Superior temporal gyrus (tissue), 1 donor: ENCODE measurements around the gene USF2.
"Not testable (repeated sequence)": the region's sequence is repeated elsewhere in the genome, so short reads cannot be mapped to it uniquely, and the experiment has no call there.

ENCODE experiments used
- DNase-seq: peaks from one replicate; pipeline ENCODE4 v3.0.0-alpha.2; 2016; ENCODE audit errors: extremely low spot score

USF2 gene

DNA sequence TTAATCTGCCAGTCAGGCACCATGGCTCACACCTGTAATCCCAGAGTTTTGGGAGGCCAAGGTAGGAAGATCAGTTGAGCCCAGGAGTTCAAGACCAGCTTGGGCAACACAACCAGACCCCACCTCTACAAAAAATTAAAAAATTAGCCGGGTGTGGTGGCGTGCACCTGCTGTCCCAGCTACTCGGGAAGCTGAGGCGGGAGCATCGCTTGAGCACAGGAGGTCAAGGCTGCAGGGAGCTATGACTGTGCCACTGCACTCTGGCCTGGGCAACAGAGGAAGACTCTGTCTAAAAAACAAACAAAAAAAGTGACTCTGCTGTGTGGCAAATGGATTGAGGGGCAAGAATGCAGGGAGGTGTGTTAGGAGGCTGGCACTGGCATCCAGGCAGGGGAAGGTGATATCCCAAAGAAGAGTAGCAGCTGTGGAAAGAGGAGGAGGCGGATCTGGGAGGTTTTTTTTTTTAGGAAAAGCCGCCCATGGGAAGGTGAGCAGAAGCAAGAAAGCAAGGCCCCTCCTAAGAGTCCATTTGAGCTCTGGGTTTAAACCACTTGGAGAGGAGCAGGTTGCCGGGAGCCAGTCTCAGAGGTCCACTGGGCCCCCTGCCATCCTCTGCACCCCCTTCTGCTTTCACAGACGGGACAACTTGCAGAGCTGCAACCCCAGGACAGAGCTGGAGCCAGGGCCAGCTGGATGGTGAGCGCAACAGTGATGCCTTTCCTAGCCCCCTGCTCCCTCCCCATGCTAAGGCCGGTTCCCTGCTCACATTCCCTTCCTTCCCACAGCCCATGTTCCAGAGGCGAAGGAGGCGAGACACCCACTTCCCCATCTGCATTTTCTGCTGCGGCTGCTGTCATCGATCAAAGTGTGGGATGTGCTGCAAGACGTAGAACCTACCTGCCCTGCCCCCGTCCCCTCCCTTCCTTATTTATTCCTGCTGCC is 15.7 kb downstream of the USF2 start:
- DNase-seq: no peak

DNA sequence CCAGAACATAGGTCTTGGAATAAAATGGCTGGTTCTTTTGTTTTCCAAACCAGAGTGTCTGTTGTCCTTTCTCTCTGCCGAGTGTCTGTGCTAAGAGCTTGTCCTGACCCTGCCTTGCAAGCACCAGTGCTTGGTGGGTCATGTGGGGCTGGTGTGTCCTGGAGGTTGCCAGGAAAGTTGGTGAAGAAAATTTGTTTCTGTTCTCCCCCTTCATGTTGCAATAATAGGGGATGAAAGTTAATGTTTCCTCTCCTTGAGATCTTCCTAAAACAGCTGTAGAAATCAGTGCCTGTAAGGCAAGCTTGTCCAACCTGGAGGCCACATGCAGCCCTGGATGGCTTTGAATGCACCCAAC is 16.3 kb downstream of the USF2 start:
- DNase-seq: no peak

DNA sequence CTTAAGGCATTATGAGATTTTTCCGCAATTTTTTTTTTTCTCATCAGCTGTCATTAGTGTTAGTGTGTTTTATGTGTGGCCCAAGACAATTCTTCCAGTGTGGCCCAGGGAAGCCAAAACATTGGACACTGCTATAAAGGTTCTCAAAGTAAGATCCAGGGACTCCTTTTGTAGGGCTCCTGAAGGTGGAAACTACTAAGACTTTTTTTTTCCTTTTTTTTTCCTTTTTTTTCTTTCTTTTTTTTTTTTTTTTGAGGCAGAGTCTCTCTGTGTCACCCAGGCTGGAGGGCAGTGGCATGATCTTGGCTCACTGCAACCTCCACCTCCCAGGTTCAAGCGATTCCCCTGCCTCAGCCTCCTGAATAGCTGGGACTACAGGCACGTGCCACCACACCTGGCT is 16.7 kb downstream of the USF2 start:
- not testable (repeated sequence) for DNase-seq

DNA sequence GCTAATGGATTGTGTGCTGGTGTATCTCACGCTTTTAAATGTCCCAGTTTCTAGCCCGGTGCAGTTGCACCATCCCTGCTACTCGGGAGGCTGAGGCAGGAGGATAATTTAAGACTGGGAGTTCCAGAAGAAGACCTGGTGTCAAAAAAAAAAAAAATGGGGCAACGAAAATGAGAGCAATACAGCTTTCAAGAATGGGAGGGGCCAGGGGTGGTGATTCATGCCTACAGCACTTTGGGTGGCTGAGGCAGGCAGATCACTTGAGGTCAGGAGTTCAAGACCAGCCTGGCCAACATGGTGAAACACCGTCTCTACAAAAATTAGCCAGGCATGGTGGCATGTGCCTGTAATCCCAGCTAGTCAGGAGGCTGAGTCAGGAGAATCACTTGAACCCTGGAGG is 17.3 kb downstream of the USF2 start:
- not testable (repeated sequence) for DNase-seq

DNA sequence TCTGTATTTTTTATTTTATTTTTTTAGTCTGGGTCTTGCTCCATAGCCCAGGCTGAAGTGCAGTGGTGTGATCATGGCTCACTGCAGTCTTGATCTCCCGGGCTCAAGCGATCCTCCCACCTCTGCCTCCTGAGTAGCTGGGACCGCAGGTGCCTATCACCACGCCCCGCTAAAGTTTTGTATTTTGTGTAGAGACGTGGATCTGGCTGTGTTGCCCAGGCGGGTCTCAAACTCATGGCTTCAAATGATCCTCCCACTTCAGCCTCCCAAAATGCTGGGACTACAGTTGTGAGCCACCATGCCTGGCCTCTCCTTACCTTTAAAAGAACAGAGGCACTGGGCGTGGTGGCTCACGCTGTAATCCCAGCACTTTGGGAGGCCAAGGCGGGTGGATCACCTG is 19.0 kb downstream of the USF2 start:
- DNase-seq: no peak

DNA sequence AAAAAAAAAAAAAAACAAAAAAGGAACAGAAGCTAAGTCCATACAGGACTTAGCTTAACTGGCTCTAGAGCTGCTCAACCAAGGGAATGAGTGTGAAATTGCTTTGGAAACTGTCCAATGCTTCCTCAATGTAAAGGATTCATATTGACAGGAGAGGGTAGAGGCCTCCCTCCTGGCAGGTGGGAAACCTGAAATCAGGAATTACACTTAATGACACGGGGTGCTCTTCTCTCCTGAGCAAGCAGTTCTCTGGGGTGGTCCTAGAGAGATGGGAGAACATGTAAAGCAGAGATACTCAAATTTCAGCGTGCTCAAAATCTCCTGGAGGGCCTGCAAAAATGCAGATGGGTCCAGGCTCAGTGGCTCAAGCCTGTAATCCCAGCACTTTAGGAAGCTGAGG is 19.6 kb downstream of the USF2 start:
- no peak for DNase-seq

GRCh38 chr19:35288906-35289305 is 20.1 kb downstream of the USF2 start:
- no peak for DNase-seq

DNA sequence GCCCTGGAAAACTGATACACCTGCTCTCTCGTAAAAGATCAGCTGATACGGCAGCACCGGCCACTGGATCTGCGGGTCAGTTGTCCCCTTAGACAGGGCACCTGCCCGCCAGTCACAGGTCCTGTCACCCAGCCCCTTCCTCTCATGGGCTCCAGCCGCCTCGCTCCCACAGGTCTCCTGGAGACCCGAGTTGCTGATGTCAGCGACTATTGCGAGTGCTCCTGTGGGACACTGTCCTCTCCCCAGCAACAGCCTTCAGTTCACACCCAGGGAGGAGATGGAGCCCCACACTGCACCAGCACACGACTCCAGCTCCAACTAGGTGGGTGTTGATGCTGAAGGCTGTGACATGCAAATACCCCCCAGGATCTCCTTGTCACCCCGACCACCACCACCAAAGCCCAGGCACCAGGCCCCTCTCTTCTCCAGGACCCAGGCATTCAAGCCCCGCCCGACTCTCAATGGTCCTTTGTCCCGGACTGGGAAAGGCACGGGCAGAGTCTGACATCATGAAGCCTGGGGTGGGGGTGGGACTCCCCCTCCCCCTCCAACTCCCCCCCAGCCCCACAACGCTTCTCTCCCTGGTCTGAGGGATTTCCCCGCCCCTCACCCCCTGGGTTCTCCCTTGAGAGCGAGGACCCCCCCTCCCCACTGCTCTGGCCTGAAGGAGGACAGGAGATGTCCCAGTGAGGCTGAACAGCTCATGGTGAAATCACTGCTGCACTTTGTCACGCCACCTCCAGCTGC is 21.8 kb downstream of the USF2 start:
- peak; percentile 84 for DNase-seq

DNA sequence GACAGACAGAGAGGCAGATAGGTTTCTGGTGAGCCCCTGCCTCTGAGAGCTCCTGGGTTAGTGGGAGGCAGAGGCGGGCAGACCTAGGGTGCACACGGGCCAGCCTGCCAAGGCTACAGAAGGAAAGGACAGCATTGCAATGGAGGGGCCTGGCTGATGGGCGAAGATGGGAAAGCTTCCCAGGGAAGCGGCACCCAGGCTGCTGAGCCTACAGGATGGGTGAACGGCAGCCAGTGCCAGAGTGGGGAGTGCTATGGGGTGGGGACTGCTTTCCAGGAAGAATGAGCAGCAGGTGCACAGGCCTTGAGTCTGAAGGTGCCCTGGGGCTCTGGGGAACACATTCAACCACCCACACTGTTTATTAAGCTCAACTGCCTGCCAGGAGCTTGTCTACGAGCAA is 22.5 kb downstream of the USF2 start:
- no peak for DNase-seq

DNA sequence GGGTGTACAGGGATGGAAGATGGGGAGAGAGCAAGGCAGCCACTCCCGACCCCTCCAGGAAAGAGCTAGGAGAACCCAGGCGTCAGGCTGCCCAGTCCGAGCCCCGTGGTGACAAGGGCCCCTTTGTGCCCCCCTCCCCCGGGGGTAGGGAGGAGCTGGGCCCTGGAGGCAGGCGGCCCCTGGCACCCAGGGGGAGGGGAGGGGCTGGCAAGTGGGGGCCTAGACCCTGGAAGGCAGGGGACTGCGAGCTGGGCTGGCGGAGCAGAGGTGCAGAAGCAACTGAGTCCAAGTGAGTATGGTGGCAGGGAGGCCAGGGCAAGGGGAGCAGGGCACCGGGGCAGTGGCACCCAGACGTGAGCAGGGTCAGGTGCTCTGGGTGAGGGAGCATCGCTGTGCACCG is 23.2 kb downstream of the USF2 start, which contains the start of gene MAG:
Gene MAG (plus strand): TSS at position 246 of the 400 bp plus-strand sequence. CDS start 3,248 bp downstream, outside the sequence.
- DNase-seq: peak; percentile 89

- DNase-seq: no peak
Observed at GRCh38 chr19:35292421-35293362, 23.9 kb downstream of the USF2 start.

DNA sequence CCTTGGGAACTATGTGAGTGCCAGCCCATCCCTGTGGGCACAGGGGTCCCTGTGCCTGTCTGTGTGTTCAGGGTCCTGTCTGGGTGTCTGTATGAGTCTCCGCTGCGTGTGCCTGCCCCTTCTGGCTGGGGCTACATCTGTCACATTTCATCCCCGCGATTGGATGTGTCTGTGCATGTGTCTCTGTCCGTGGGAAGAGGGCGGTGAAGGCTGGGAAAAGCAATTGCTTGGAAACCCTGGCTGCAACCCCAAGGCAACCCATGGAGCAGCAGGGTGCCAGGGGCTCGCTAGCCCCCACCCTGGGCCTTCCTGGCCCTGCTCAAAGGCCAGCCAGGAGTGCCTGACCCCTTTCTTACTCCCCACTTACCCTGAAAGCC is 24.6 kb downstream of the USF2 start:
- peak; percentile 78 for DNase-seq

- no peak for DNase-seq
Observed at GRCh38 chr19:35293808-35294207, 25.0 kb downstream of the USF2 start.

DNA sequence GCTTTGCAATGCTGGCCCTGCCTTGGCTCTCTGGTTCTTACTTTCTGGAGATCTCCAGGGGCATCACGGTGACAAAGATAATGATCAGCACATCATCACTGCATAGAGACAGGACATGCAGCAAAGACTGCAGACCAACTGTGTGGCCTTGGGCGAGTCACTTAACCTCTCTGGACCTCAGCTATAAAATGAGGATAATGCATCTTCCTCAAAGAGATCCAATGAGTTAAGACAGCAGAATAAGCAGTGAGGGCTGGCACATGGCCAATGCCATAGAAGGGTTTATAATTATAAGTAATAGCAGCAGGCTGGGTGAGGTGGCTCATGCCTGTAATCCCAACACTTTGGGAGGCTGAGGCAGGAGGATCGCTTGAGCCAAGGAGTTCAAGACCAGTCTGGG is 25.6 kb downstream of the USF2 start:
- no peak for DNase-seq

DNA sequence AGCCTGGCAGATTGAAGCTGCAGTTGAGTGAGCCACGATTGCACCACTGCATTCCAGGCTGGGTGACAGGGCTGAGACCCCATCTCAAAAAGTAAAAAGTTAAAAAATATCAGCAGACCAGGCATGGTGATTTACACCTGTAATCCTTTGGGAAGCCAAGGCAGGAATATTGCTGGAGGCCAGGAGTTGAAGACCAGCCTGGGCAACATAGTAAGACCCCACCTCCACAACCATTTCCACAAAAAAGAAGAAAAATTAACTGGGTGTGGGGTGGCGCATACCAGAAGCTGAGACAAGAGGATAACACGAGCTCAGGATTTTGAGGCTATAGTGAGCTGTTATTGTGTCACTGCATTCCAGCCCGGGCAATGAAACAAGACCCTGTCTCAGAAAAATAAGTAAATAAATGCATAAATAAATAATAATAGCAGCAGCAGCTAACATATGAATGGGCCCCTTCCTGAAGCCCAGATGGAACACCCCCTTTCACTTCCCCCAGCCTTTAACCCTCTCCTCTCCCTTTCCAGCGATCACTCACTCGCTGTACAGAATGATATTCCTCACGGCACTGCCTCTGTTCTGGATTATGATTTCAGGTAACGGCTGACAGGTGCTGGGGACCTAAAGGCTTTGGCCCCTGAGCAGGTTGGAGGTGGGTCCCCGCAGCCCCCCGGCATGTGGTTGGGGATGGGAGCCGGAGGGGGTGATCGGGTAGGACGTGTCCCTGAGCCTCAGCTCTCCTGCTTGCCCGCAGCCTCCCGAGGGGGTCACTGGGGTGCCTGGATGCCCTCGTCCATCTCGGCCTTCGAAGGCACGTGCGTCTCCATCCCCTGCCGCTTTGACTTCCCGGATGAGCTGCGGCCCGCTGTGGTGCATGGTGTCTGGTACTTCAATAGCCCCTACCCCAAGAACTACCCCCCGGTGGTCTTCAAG is 26.4 kb downstream of the USF2 start:
- no peak for DNase-seq

DNA sequence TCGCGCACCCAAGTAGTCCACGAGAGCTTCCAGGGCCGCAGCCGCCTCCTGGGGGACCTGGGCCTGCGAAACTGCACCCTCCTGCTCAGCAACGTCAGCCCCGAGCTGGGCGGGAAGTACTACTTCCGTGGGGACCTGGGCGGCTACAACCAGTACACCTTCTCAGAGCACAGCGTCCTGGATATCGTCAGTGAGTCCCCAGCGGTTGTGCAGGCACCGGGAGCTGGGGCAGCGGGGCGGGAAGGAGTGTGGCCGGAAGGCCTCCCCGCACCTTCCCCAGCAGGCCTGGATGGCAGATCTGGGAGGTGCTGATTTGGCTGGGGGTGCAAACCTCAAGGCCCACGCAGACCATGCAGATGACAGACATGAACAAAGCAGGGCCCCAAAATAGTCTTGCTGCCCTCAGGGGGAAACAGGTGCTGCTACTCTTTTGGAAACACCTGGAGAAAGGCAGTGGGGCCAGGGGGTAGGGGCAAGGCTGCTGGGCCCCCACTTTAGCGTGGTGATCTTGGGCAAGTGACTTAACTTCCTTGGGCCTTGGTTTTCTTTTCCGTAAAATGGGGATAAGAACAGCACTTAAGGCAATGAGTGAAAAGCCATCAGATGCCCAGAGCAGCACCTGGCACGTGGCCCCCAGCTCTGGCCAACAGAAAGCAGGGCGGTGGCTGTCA is 27.2 kb downstream of the USF2 start:
- DNase-seq: no peak

DNA sequence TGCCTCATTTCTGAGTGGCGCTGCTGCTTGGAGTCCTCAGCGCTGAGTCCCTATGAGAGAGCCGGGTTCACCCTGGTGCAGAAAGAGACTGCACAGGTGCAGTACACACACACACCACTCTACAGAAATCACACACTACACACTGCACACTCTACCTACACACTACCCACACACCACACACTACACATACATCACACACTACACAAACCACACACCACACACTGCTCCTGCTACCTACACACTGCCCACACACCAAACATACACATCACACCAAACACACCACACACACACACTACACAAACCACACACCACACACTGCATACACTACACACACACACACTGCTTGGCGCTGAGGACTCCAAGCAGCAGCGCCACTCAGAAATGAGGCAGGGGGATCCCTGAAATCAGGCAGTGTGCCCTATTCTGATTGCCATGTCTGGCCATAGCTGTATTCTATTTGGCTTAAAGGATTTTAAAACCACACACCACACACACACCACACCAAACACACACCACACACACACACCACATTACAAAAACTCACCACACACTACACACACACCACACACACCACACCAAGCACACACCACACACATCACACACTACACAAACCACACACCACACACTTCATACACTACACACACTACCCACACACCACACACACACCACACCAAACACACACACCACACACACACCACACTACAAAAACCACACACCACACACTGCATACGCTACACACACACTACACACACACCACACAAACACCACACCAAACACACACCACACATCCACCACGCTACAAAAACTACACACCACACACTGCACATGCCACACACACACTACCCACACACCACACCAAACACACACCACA is 28.1 kb downstream of the USF2 start:
- DNase-seq: no peak

- no peak for DNase-seq
Observed at GRCh38 chr19:35297515-35297848, 28.7 kb downstream of the USF2 start.

GRCh38 chr19:35297922-35298321 is 29.2 kb downstream of the USF2 start:
- no peak for DNase-seq
